ENCODE results near the gene SUSD6.

SUSD6 gene

DNA sequence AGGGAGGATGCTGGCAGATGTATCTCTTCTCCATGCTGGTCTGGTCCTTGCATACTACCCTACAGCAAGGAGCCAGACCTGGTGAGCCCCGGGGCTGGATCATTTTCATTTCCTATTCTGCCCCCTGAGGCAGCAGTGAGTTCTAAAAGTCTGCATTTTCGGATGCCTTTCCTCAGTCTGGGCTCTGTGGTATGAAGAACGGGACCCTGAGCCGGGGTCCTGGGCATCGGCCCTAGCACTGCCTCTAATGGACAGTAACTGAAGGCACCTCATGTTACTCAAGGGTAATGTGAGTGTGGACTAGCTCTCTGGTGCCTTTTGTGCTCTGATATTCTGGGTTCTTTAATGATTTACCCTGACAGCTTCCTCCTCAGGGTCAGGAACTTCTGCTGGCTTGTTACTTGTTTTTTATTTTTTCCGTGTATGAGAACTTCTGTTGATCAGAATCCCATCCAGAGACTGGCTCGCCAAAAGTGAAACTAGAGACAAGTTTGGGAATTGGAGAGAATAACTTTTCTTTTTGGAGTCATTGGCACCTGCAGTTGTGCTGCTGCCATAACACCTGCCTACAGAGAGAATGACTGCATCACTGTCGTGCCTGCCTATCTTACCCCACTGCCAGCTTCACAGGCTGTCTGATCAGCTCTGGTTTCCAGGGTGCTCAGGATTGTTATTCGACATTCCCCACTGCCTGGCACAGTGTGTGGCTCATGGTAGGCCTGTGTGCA lies 62.3 kb downstream of the SUSD6 start:
- Histone ChIP-seq H3K79me2 (ENCODE audit: control insufficient read depth, insufficient read depth, low read length, unreplicated experiment) (peaks cover 5% of the 10 kb centered on the region), H3K4me3 (ENCODE audit: low read depth, low read length) (no peak overlapping the region), H3K27ac (ENCODE audit: low read depth, low read length) (no peak overlapping the region), H3K27me3 (ENCODE audit: insufficient read depth, low read length) (no peaks in the 10 kb centered on the region), H3K4me1 (ENCODE audit: control insufficient read depth, insufficient read depth, low read length, unreplicated experiment) (peaks cover 5% of the 10 kb centered on the region), H3K36me3 (ENCODE audit: insufficient read depth, low read length) (no peaks in the 10 kb centered on the region), H2AFZ (ENCODE audit: low read length, unreplicated experiment) (no peak overlapping the region)

DNA sequence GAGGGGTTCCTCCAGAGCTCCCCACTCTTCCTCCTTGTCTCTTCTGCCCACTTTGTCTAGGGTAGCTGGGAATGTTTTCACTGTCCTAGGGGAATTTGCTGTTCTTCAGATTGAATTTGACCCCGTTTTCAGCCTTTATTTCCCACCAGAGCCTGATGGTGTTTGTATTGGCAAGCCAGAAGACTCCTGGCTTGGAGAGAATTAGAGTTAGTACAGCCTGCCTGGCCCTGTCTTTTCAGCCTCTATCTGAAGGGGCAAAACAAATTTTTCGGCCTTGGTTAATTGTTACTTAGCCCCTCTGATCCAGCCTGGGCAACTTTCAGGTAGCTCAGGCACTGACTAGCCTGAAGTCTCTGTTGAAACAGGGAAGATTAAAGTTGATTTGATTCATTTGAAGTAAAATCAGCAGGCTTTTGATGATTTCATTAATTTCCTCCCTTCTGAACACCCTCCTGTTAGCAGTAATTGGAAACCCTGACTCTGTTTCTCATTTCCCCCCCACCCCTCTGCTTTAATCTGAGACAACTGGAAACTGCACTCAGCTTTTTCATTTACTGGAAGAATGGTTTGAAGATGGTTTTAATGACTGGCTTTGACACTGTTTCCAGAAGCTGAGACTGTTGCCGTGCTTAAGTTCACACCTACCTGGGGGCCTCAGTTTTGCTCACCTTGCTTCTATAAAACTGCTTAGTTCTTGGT lies 63.3 kb downstream of the SUSD6 start:
- no peak overlapping the region for H3K4me3 ChIP-seq (ENCODE audit: low read depth, low read length)
- no peaks in the 10 kb centered on the region for H3K27me3 ChIP-seq (ENCODE audit: insufficient read depth, low read length)
- H3K36me3 ChIP-seq (ENCODE audit: insufficient read depth, low read length) = no peaks in the 10 kb centered on the region
- peaks cover 5% of the 10 kb centered on the region for H3K79me2 ChIP-seq (ENCODE audit: control insufficient read depth, insufficient read depth, low read length, unreplicated experiment)
- no peak overlapping the region for H2AFZ ChIP-seq (ENCODE audit: low read length, unreplicated experiment)
- H3K4me1 ChIP-seq (ENCODE audit: control insufficient read depth, insufficient read depth, low read length, unreplicated experiment) = peaks cover 5% of the 10 kb centered on the region
- H3K27ac ChIP-seq (ENCODE audit: low read depth, low read length) = no peak overlapping the region

GRCh38 chr14:69675245-69675583 lies 63.8 kb downstream of the SUSD6 start:
- H3K36me3 ChIP-seq (ENCODE audit: insufficient read depth, low read length) = no peaks in the 10 kb centered on the region
- peaks cover 5% of the 10 kb centered on the region for H3K4me1 ChIP-seq (ENCODE audit: control insufficient read depth, insufficient read depth, low read length, unreplicated experiment)
- no peaks in the 10 kb centered on the region for H3K27me3 ChIP-seq (ENCODE audit: insufficient read depth, low read length)
- H3K27ac ChIP-seq (ENCODE audit: low read depth, low read length) = no peak overlapping the region
- H3K79me2 ChIP-seq (ENCODE audit: control insufficient read depth, insufficient read depth, low read length, unreplicated experiment) = peaks cover 5% of the 10 kb centered on the region
- no peak overlapping the region for H3K4me3 ChIP-seq (ENCODE audit: low read depth, low read length)
- no peak overlapping the region for H2AFZ ChIP-seq (ENCODE audit: low read length, unreplicated experiment)

- no peak overlapping the region for H3K4me3 ChIP-seq (ENCODE audit: low read depth, low read length)
- peaks cover 5% of the 10 kb centered on the region for H3K4me1 ChIP-seq (ENCODE audit: control insufficient read depth, insufficient read depth, low read length, unreplicated experiment)
- no peak overlapping the region for H3K27ac ChIP-seq (ENCODE audit: low read depth, low read length)
- H3K27me3 ChIP-seq (ENCODE audit: insufficient read depth, low read length) = no peaks in the 10 kb centered on the region
- H3K36me3 ChIP-seq (ENCODE audit: insufficient read depth, low read length) = no peaks in the 10 kb centered on the region
- H3K79me2 ChIP-seq (ENCODE audit: control insufficient read depth, insufficient read depth, low read length, unreplicated experiment) = peaks cover 2% of the 10 kb centered on the region
- no peak overlapping the region for H2AFZ ChIP-seq (ENCODE audit: low read length, unreplicated experiment)
Observed at GRCh38 chr14:69675877-69676416, 64.6 kb downstream of the SUSD6 start.

DNA sequence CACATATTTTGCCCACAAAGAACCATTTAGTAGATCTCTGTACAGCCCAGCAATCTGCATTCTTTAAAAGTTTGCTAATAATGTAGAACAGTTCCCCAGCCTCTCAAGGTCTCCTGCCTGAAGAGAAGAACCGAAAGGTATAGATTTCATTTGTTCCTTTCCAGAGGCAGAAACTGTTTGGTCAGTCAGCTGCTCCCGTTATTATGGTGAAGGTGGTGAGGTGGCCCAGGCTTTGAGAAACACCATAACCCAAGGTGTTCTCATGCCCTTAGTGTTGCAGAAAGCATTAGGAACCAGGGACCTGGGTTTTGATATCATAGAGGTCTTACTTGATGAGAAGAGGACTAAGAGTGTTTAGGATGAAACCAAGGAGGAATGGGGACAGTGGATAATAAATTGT lies 65.3 kb downstream of the SUSD6 start:
- H3K27me3 ChIP-seq (ENCODE audit: insufficient read depth, low read length) = no peaks in the 10 kb centered on the region
- no peak overlapping the region for H2AFZ ChIP-seq (ENCODE audit: low read length, unreplicated experiment)
- no peak overlapping the region for H3K27ac ChIP-seq (ENCODE audit: low read depth, low read length)
- no peak overlapping the region for H3K4me3 ChIP-seq (ENCODE audit: low read depth, low read length)
- peaks cover 3% of the 10 kb centered on the region for H3K79me2 ChIP-seq (ENCODE audit: control insufficient read depth, insufficient read depth, low read length, unreplicated experiment)
- H3K4me1 ChIP-seq (ENCODE audit: control insufficient read depth, insufficient read depth, low read length, unreplicated experiment) = peaks cover 5% of the 10 kb centered on the region
- H3K36me3 ChIP-seq (ENCODE audit: insufficient read depth, low read length) = no peaks in the 10 kb centered on the region

GRCh38 chr14:69680297-69680696 lies 68.9 kb downstream of the SUSD6 start:
- Histone ChIP-seq H2AFZ (ENCODE audit: low read length, unreplicated experiment) (no peak overlapping the region), H3K4me3 (ENCODE audit: low read depth, low read length) (no peak overlapping the region), H3K36me3 (ENCODE audit: insufficient read depth, low read length) (no peaks in the 10 kb centered on the region), H3K27me3 (ENCODE audit: insufficient read depth, low read length) (no peaks in the 10 kb centered on the region), H3K4me1 (ENCODE audit: control insufficient read depth, insufficient read depth, low read length, unreplicated experiment) (peaks cover 12% of the 10 kb centered on the region), H3K27ac (ENCODE audit: low read depth, low read length) (no peak overlapping the region), H3K79me2 (ENCODE audit: control insufficient read depth, insufficient read depth, low read length, unreplicated experiment) (peaks cover 9% of the 10 kb centered on the region)

- Histone ChIP-seq H3K36me3 (ENCODE audit: insufficient read depth, low read length) (no peaks in the 10 kb centered on the region), H3K4me1 (ENCODE audit: control insufficient read depth, insufficient read depth, low read length, unreplicated experiment) (peaks cover 20% of the 10 kb centered on the region), H3K4me3 (ENCODE audit: low read depth, low read length) (no peak overlapping the region), H3K79me2 (ENCODE audit: control insufficient read depth, insufficient read depth, low read length, unreplicated experiment) (peaks cover 9% of the 10 kb centered on the region), H3K27ac (ENCODE audit: low read depth, low read length) (no peak overlapping the region), H3K27me3 (ENCODE audit: insufficient read depth, low read length) (no peaks in the 10 kb centered on the region), H2AFZ (ENCODE audit: low read length, unreplicated experiment) (no peak overlapping the region)
Observed at GRCh38 chr14:69682136-69682535, 70.7 kb downstream of the SUSD6 start.

DNA sequence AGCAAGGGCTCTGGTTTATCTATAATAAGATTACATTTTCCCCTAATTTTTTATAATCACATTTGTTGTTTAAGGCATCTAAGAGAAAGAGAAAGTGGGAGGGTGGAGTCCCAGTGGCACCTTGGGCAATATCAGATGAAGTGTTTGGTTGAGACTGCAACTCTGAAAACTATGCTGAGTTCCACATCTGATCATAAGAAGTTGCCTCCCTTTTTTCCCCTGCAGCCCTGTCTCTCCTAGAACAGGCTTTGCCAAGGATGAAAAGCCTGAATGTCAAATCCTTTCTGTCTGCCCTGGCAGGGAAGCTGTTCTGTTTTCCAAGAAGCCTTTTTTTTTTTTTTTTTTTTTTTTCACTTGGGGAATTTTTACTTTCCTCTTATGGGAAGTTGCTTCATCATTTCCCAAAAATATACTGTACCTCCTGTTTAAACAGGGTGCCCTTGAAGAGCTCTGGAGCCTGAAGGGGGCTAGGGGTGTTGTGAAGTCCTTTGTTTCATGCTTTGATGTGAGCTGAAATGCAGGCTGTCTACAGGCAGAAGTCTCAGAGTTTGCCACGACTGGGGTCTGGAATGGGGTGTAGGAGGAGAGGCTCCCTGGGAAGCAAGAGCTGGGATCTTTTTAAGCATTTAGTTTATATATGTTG lies 71.3 kb downstream of the SUSD6 start:
- H3K27ac ChIP-seq (ENCODE audit: low read depth, low read length) = no peak overlapping the region
- H3K4me3 ChIP-seq (ENCODE audit: low read depth, low read length) = no peak overlapping the region
- H3K79me2 ChIP-seq (ENCODE audit: control insufficient read depth, insufficient read depth, low read length, unreplicated experiment) = peaks cover 13% of the 10 kb centered on the region
- H3K4me1 ChIP-seq (ENCODE audit: control insufficient read depth, insufficient read depth, low read length, unreplicated experiment) = peaks cover 20% of the 10 kb centered on the region
- no peak overlapping the region for H2AFZ ChIP-seq (ENCODE audit: low read length, unreplicated experiment)
- no peaks in the 10 kb centered on the region for H3K27me3 ChIP-seq (ENCODE audit: insufficient read depth, low read length)
- H3K36me3 ChIP-seq (ENCODE audit: insufficient read depth, low read length) = no peaks in the 10 kb centered on the region

DNA sequence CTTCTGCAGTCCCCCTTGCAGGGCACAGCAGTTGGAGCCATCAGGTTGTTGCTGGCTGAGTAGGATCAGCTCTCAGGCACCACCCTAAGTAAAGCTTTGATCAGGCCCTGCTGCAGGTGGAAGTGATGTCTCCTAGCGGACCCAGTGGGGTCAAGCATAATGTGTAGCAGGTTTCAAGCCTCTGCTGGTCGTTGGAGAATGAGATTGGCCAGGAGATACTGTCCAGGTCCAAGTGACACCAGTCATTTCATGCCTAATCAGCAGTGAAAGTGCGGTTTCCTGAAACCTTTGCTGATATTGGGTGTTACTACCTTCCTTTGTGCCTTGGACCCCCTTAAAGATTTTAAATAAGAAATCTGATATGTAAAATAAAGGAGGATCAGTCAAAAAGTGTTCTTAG lies 72.6 kb downstream of the SUSD6 start:
- no peak overlapping the region for H2AFZ ChIP-seq (ENCODE audit: low read length, unreplicated experiment)
- no peaks in the 10 kb centered on the region for H3K36me3 ChIP-seq (ENCODE audit: insufficient read depth, low read length)
- H3K79me2 ChIP-seq (ENCODE audit: control insufficient read depth, insufficient read depth, low read length, unreplicated experiment) = peaks cover 13% of the 10 kb centered on the region
- H3K4me1 ChIP-seq (ENCODE audit: control insufficient read depth, insufficient read depth, low read length, unreplicated experiment) = peaks cover 20% of the 10 kb centered on the region
- H3K4me3 ChIP-seq (ENCODE audit: low read depth, low read length) = no peak overlapping the region
- H3K27me3 ChIP-seq (ENCODE audit: insufficient read depth, low read length) = no peaks in the 10 kb centered on the region
- H3K27ac ChIP-seq (ENCODE audit: low read depth, low read length) = no peak overlapping the region

DNA sequence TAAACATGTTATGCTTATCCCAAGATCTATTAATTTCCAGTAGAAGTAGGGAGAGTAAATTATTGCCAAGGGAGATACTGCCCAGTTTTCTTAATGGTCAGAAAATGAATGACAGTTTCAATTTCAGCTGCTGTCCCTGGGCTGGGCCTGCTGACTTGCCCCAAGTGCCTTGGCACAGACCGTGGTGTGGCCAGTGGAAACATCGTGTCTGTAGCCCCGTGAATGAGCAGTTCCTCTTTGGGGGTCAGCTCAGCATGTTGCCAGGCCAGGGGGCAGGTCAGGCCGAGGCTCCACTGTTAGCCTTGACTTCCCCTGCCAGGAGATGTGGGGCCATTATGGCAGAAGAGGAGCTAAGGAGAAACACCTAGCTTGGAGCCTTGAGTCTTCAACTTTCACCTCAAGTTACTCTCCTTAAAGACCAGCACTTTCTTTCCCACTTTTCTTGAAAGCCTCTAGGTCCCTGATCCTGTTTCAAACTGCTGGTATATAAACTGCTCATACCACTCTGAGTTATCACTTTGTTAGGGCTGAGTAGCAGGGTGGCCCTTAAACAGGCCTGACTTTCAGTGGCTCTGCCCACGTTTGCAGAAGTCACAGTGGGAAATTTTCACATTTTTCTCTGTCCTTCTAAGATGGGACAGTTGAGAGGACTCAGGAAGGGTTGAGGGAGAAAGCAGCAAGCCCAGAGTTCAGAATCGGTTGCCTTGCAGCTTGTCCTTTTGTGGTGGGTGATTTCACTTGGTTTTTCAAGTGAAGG lies 73.2 kb downstream of the SUSD6 start:
- Histone ChIP-seq H3K36me3 (ENCODE audit: insufficient read depth, low read length) (no peaks in the 10 kb centered on the region), H3K4me3 (ENCODE audit: low read depth, low read length) (no peak overlapping the region), H3K4me1 (ENCODE audit: control insufficient read depth, insufficient read depth, low read length, unreplicated experiment) (peaks cover 20% of the 10 kb centered on the region), H3K27me3 (ENCODE audit: insufficient read depth, low read length) (no peaks in the 10 kb centered on the region), H2AFZ (ENCODE audit: low read length, unreplicated experiment) (no peak overlapping the region), H3K27ac (ENCODE audit: low read depth, low read length) (peak overlapping the region; percentile 20; the same call in 1 of the 2 replicates), H3K79me2 (ENCODE audit: control insufficient read depth, insufficient read depth, low read length, unreplicated experiment) (peaks cover 13% of the 10 kb centered on the region)

Measured in ACC112 (cell line).